Effector memory CD8-positive, alpha-beta T cell (primary cell): ENCODE results near the gene NPEPL1.
"Not testable (repeated sequence)": the region's sequence is repeated elsewhere in the genome, so short reads cannot be mapped to it uniquely, and the experiment has no call there.

Source experiments
- ATAC-seq: fragments of 150-1000 bp; cut with Tn5 transposase; replicated peaks from 2 replicates; pipeline ENCODE4 v1.10.0; 2021; ENCODE audit warnings: mild to moderate bottlenecking, moderate library complexity
- DNase-seq, 3 experiments: peaks; one replicate each; pipeline ENCODE4 v3.0.0; 2021
- H3K27ac Mint-ChIP-seq, 2 donors: one replicate each; pipeline ENCODE4 v1.8.0; 2022; ENCODE audit warnings: mild to moderate bottlenecking in 2 of 2, mixed read lengths in 2 of 2, moderate library complexity in 2 of 2
- H3K27me3 Mint-ChIP-seq, 2 donors: one replicate each; pipeline ENCODE4 v1.8.0; 2022; ENCODE audit warnings: mixed read lengths in 2 of 2
- H3K36me3 Mint-ChIP-seq: one replicate; pipeline ENCODE4 v1.8.0; 2022; ENCODE audit warnings: mild to moderate bottlenecking, moderate library complexity, mixed read lengths; ENCODE audit not compliant: insufficient read depth
- H3K4me1 Mint-ChIP-seq, 2 donors: one replicate each; pipeline ENCODE4 v1.8.0; 2022; ENCODE audit warnings: low read depth in 2 of 2, mixed read lengths in 2 of 2
- H3K4me3 Mint-ChIP-seq, 2 donors: one replicate each; pipeline ENCODE4 v1.8.0; 2022; ENCODE audit warnings: mild to moderate bottlenecking in 2 of 2, mixed read lengths in 2 of 2, moderate library complexity in 2 of 2
- H3K9me3 Mint-ChIP-seq, 2 donors: one replicate each; pipeline ENCODE4 v1.8.0; 2022; ENCODE audit warnings: mixed read lengths in 2 of 2

NPEPL1 gene

GRCh38 chr20:58754584-58754983 is 62.0 kb downstream of the NPEPL1 start:
- Mint-ChIP-seq H3K27me3 (peaks cover 26 to 72% of the 10 kb centered on the region in 2 donors), H3K9me3 (no peaks in the 10 kb centered on the region), H3K36me3 (no peaks in the 10 kb centered on the region), H3K4me1 (no peaks in the 10 kb centered on the region), H3K4me3 (no peak overlapping the region), H3K27ac (no peak overlapping the region)
- no peak for ATAC-seq
- DNase-seq, result no peak

DNA sequence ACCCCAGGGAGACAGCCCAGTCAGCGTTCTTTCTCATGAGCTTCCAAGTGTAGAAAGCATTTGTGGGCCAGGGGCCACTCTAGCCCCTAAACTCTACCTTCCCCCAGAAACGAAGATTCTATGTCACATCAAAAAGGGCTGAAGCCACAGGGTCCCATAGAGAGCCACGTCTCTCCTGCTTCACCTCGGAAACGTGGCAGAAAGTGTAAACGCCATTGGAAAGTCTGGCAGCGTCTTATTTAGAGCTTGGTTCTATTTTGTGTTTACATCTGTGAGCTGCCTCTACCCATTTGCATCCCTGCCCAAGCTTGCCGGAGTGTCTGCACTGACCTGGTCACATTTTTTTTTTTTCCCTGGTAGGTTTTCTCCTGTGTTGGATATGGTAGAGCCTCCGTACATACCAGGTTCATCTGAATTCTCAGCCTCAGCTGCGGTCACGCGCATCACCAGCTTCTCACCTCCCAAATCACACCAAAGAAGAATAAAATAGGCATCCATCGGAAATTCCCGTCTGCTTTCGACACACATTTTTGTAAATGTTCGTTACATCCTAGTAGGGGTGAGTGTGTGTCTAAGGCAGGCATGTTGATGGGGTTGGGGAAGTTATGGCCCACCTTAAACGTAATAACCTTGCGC is 62.6 kb downstream of the NPEPL1 start:
- DNase-seq, result no peak
- H3K36me3 Mint-ChIP-seq, result no peaks in the 10 kb centered on the region
- no peak for ATAC-seq
- no peaks in the 10 kb centered on the region for H3K9me3 Mint-ChIP-seq
- no peaks in the 10 kb centered on the region for H3K4me1 Mint-ChIP-seq
- H3K27ac Mint-ChIP-seq, result no peak overlapping the region
- H3K4me3 Mint-ChIP-seq, result no peak overlapping the region
- H3K27me3 Mint-ChIP-seq, result peaks cover 25 to 73% of the 10 kb centered on the region in 2 donors

DNA sequence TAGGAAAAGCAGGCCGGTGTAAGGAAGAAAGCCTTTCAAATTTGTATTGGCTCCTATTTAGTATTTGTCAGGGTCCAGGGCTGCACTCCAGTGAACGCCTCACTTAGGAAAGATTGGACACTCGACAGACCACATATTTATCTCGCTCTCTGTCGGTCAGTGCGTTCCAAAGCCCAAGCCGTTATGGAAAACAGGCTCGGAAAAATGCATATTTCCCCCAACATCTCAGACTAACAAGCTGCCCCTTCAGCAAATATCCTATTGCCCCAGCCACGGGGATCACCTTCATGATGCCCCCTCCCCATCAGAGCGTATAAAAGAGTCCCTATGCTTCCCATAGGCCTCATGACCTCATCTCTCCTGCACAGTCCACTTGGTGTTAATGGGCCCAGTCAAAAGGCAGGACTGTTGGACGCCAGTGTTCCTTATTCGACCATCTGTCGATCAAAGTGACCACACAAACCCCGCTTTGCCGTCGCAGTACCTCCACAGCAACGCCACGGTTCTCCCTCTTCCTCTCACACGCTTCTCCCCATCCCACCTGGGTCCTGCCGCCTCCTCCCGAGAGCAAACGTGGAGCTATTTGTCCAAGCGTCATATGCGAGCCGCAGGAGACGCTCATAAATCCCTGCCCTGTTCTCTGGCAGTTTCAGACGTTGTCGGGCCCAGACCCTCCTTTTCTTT is 63.3 kb downstream of the NPEPL1 start:
- no peaks in the 10 kb centered on the region for H3K4me1 Mint-ChIP-seq
- H3K27me3 Mint-ChIP-seq, result peaks cover 20 to 71% of the 10 kb centered on the region in 2 donors
- H3K9me3 Mint-ChIP-seq, result no peaks in the 10 kb centered on the region
- DNase-seq (no peak), ATAC-seq (no peak)
- no peak overlapping the region for H3K4me3 Mint-ChIP-seq
- no peak overlapping the region for H3K27ac Mint-ChIP-seq
- H3K36me3 Mint-ChIP-seq, result no peaks in the 10 kb centered on the region

DNA sequence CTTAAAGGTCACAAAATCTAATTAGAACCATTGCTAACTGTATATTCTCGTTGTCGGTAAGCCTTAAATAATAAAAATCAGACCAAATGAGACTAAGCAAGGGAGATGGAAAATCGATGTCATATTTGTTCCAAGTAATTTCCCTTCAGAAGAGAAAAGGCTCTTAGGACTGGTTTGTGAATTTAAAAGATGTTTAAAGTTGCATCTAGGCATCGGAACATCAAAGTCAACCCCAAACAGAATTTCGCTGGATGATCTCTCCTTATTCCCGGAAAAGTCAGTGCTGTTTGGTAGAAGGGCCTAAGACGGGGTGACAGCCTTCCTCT is 63.8 kb downstream of the NPEPL1 start:
- H3K9me3 Mint-ChIP-seq, result no peaks in the 10 kb centered on the region
- H3K36me3 Mint-ChIP-seq, result no peaks in the 10 kb centered on the region
- no peak for DNase-seq
- no peaks in the 10 kb centered on the region for H3K4me1 Mint-ChIP-seq
- no peak for ATAC-seq
- H3K27ac Mint-ChIP-seq, result no peak overlapping the region
- H3K4me3 Mint-ChIP-seq, result no peak overlapping the region
- H3K27me3 Mint-ChIP-seq, result peaks cover 15 to 71% of the 10 kb centered on the region in 2 donors

DNA sequence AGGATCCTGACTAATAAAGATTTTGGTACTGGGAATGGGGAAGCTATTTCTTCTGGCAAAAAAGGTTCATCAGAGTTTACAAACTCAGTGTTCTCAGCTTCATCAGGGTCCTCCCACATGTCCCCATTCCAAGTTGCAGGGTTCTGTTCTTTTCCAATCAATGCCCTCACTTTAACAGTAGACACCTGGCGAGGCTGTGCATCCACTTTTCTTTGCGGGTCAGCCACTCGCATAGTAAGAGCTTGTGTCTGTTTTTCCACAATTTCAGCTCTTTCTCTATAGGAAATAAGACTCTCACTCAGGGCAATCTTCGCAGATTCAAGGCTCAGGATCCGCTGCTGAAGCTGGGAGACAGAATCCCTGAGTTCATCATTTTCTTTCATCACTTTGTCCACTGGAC is 65.0 kb downstream of the NPEPL1 start:
- H3K36me3 Mint-ChIP-seq, H3K27ac Mint-ChIP-seq, H3K4me3 Mint-ChIP-seq, DNase-seq, ATAC-seq, H3K9me3 Mint-ChIP-seq, H3K4me1 Mint-ChIP-seq: not testable (repeated sequence)
- H3K27me3 Mint-ChIP-seq, result peaks cover 19 to 71% of the 10 kb centered on the region in 2 donors

- no peak for DNase-seq
- peaks cover 31 to 73% of the 10 kb centered on the region in 2 donors for H3K27me3 Mint-ChIP-seq
Measured at GRCh38 chr20:58759947-58760346, 67.3 kb downstream of the NPEPL1 start.

GRCh38 chr20:58760856-58761255 is 68.3 kb downstream of the NPEPL1 start:
- no peak for DNase-seq
- Mint-ChIP-seq H3K9me3 (no peaks in the 10 kb centered on the region), H3K36me3 (no peaks in the 10 kb centered on the region), H3K27ac (no peak overlapping the region), H3K4me3 (no peak overlapping the region), H3K4me1 (no peaks in the 10 kb centered on the region), H3K27me3 (peaks cover 32 to 73% of the 10 kb centered on the region in 2 donors)
- no peak for ATAC-seq

More at GRCh38 chr20:58759947-58760346, 67.3 kb downstream of the NPEPL1 start:
- Mint-ChIP-seq H3K27ac (no peak overlapping the region), H3K9me3 (no peaks in the 10 kb centered on the region), H3K36me3 (no peaks in the 10 kb centered on the region), H3K4me3 (no peak overlapping the region), H3K4me1 (no peaks in the 10 kb centered on the region)
- no peak for ATAC-seq

DNA sequence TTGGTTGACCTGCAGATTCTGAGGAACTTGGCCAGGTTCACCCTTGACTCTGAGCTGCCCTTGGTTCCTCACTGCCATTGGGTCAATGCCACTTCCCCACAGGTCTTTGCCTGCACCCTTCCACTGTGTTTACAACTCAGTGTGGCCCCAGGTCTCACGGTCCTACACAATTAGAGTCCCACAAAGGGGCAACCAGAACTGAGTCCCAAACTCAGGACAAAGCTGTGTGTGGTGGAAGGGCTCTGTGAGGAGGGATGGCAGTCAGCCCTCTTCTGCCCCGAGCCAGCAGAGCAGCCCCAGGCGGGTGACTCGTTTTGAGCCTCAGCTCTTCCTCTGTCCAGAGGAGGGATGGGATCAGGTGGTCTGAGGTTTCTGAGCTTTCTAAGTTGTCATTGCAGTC is 69.5 kb downstream of the NPEPL1 start:
- ATAC-seq (no peak), DNase-seq (no peak)
- Mint-ChIP-seq H3K27ac (no peak overlapping the region), H3K4me3 (no peak overlapping the region), H3K36me3 (no peaks in the 10 kb centered on the region), H3K9me3 (no peaks in the 10 kb centered on the region), H3K4me1 (no peaks in the 10 kb centered on the region), H3K27me3 (peaks cover 42 to 74% of the 10 kb centered on the region in 2 donors)

DNA sequence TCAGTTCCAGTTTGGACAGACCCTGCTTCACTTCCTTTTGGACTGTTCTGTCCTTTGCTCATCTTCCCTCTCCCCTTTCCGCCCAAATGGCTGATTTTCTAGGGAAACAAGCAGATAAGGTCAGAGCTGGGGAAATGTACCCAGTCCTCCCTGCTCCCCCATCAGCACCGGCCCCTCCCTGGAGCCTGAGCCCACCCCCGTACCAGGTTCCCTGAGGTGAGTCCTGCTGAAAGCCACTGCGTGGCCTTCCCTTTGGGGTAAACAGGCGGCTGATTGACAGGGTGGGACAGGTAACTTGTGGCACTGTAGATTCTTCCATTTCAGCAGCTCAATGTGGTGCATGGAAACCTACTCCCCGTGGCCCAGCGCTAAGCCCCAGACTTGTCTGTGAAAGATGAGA is 70.5 kb downstream of the NPEPL1 start:
- no peak for DNase-seq
- no peak overlapping the region for H3K27ac Mint-ChIP-seq
- H3K36me3 Mint-ChIP-seq, result no peaks in the 10 kb centered on the region
- H3K9me3 Mint-ChIP-seq, result no peaks in the 10 kb centered on the region
- H3K4me1 Mint-ChIP-seq, result no peaks in the 10 kb centered on the region
- ATAC-seq, result no peak
- no peak overlapping the region for H3K4me3 Mint-ChIP-seq
- peaks cover 47 to 78% of the 10 kb centered on the region in 2 donors for H3K27me3 Mint-ChIP-seq
